Ishikawa (cell line): ENCODE data around the gene PLEKHA6.

ENCODE experiments used
- RAD21 ChIP-seq: IDR thresholded peaks from 2 replicates; pipeline ENCODE4 v1.6.1; 2012; ENCODE audit warnings: low read depth
- TAF1 ChIP-seq: IDR thresholded peaks from 2 replicates; pipeline ENCODE4 v1.6.1; 2012; ENCODE audit warnings: low read depth, mild to moderate bottlenecking
- ZBTB7A ChIP-seq: IDR thresholded peaks from 2 replicates; pipeline ENCODE4 v1.6.1; 2012; ENCODE audit warnings: low read depth

- no peak for TF ChIP-seq TAF1
- no peak for TF ChIP-seq RAD21
- TF ChIP-seq ZBTB7A: no peak
Observed at GRCh38 chr1:204260601-204261197, 99.0 kb downstream of the PLEKHA6 start.
